ENCODE data around the gene STK24.

Gene STK24

GRCh38 chr13:98458431-98458830 is 118.5 kb downstream of the STK24 start:
- no peak for TF ChIP-seq CREB1 (IDR thresholded peaks at IDR 0.05; ENCODE audit: low read depth)

GRCh38 chr13:98457053-98457452 is 119.9 kb downstream of the STK24 start:
- TF ChIP-seq TEAD4 (IDR thresholded peaks at IDR 0.05) = no peak
- no peak for TF ChIP-seq NFIC (IDR thresholded peaks at IDR 0.05)
- no peak for TF ChIP-seq CEBPB (IDR thresholded peaks at IDR 0.05)
- TF ChIP-seq REST (IDR thresholded peaks at IDR 0.05; ENCODE audit: low read depth) = no peak
- TF ChIP-seq USF1 (IDR thresholded peaks at IDR 0.05) = no peak
- TF ChIP-seq ZBTB7A (IDR thresholded peaks at IDR 0.05; ENCODE audit: low read depth) = no peak
- TF ChIP-seq RAD21 (IDR thresholded peaks at IDR 0.05; ENCODE audit: low read depth) = no peak
- TF ChIP-seq TAF1 (IDR thresholded peaks at IDR 0.05; ENCODE audit: low read depth) = no peak
- TF ChIP-seq MAX (IDR thresholded peaks at IDR 0.05) = no peak
- TF ChIP-seq FOXM1 (IDR thresholded peaks at IDR 0.05; ENCODE audit: borderline replicate concordance, low read depth) = no peak
- TF ChIP-seq CREB1 (IDR thresholded peaks at IDR 0.05; ENCODE audit: low read depth) = no peak
- no peak for TF ChIP-seq YY1 (IDR thresholded peaks at IDR 0.05; ENCODE audit: low read depth)
- TF ChIP-seq TCF12 (IDR thresholded peaks at IDR 0.05; ENCODE audit: low read depth) = no peak
- TF ChIP-seq EGR1 (IDR thresholded peaks at IDR 0.05) = no peak
- no peak for TF ChIP-seq EP300 (IDR thresholded peaks at IDR 0.05; ENCODE audit: borderline replicate concordance)

GRCh38 chr13:98456413-98456845 is 120.5 kb downstream of the STK24 start:
- no peak for TF ChIP-seq FOXM1 (IDR thresholded peaks at IDR 0.05; ENCODE audit: borderline replicate concordance, low read depth)
- TF ChIP-seq TEAD4 (IDR thresholded peaks at IDR 0.05) = no peak
- no peak for TF ChIP-seq TCF12 (IDR thresholded peaks at IDR 0.05; ENCODE audit: low read depth)
- no peak for TF ChIP-seq TAF1 (IDR thresholded peaks at IDR 0.05; ENCODE audit: low read depth)
- no peak for TF ChIP-seq MAX (IDR thresholded peaks at IDR 0.05)
- TF ChIP-seq CREB1 (IDR thresholded peaks at IDR 0.05; ENCODE audit: low read depth) = no peak
- TF ChIP-seq RAD21 (IDR thresholded peaks at IDR 0.05; ENCODE audit: low read depth) = no peak
- no peak for TF ChIP-seq YY1 (IDR thresholded peaks at IDR 0.05; ENCODE audit: low read depth)

- TF ChIP-seq YY1 (IDR thresholded peaks at IDR 0.05; ENCODE audit: low read depth) (no peak), NFIC (IDR thresholded peaks at IDR 0.05) (0 out of 2 replicates have a peak, but pooled peaks have one; percentile 18)
Observed at GRCh38 chr13:98454389-98454881, 122.5 kb downstream of the STK24 start.

GRCh38 chr13:98452851-98453843 is 123.8 kb downstream of the STK24 start:
- no peak for TF ChIP-seq YY1 (IDR thresholded peaks at IDR 0.05; ENCODE audit: low read depth)
- no peak for TF ChIP-seq CREB1 (IDR thresholded peaks at IDR 0.05; ENCODE audit: low read depth)
- no peak for TF ChIP-seq USF1 (IDR thresholded peaks at IDR 0.05)
- TF ChIP-seq MAX (IDR thresholded peaks at IDR 0.05) = no peak
- no peak for TF ChIP-seq TEAD4 (IDR thresholded peaks at IDR 0.05)
- no peak for TF ChIP-seq TCF12 (IDR thresholded peaks at IDR 0.05; ENCODE audit: low read depth)
- no peak for TF ChIP-seq EGR1 (IDR thresholded peaks at IDR 0.05)
- TF ChIP-seq NFIC (IDR thresholded peaks at IDR 0.05) = no peak
- TF ChIP-seq RAD21 (IDR thresholded peaks at IDR 0.05; ENCODE audit: low read depth) = no peak
- no peak for TF ChIP-seq FOXM1 (IDR thresholded peaks at IDR 0.05; ENCODE audit: borderline replicate concordance, low read depth)
- TF ChIP-seq CEBPB (IDR thresholded peaks at IDR 0.05) = no peak
- TF ChIP-seq ZBTB7A (IDR thresholded peaks at IDR 0.05; ENCODE audit: low read depth) = no peak
- no peak for TF ChIP-seq EP300 (IDR thresholded peaks at IDR 0.05; ENCODE audit: borderline replicate concordance)
- TF ChIP-seq REST (IDR thresholded peaks at IDR 0.05; ENCODE audit: low read depth) = no peak
- TF ChIP-seq TAF1 (IDR thresholded peaks at IDR 0.05; ENCODE audit: low read depth) = no peak
